PC-9 (cell line): ENCODE data around the gene ROR2. TPM values are rescaled to one million over a fixed set of nuclear protein-coding genes. Genes with fewer than 3 reads are reported as not detected.

Source experiments
- BruUV-seq: library from RNA; stranded (reverse); fragments of 400-500 nt; replicated peaks from 2 replicates; lab custom pipeline; 2021; lab: Mats Ljungman, UMichigan
- CTCF ChIA-PET: fragments of 300-600 bp; sonication (Branson Sonifier 250); formaldehyde crosslinking; loops from one replicate; lab custom pipeline; 2022; ENCODE audit warnings: antibody characterized with exemption; lab: Charles Lee
- POLR2A ChIA-PET: fragments of 300-600 bp; sonication (Branson Sonifier 250); formaldehyde crosslinking; loops from one replicate; lab custom pipeline; 2022; ENCODE audit warnings: antibody characterized with exemption; ENCODE audit not compliant: unreplicated experiment; lab: Charles Lee
- DNase-seq, 2 experiments: peaks; one replicate each; pipeline versions ENCODE4 v3.0.0 to v3.0.0-alpha.2; 2015 to 2022; ENCODE audit warnings: mixed read lengths in 1 of 2
- H2AFZ ChIP-seq: fragments of 200-600 bp; sonication (generic); 2 replicates; pipeline ENCODE4 v1.8.1; 2017; ENCODE audit warnings: antibody characterized with exemption
- H3F3A ChIP-seq: fragments of 200-600 bp; sonication (generic); 2 replicates; pipeline ENCODE4 v1.8.1; 2017; ENCODE audit warnings: antibody characterized with exemption, mild to moderate bottlenecking, low read depth; ENCODE audit not compliant: insufficient read depth
- H3K27ac ChIP-seq: fragments of 200-600 bp; sonication (generic); 2 replicates; pipeline ENCODE4 v1.6.1; 2016; ENCODE audit warnings: mixed run types
- H3K27me3 ChIP-seq: fragments of 200-600 bp; sonication (generic); 2 replicates; pipeline ENCODE4 v1.6.1; 2016; ENCODE audit warnings: low read depth, mixed run types; ENCODE audit not compliant: insufficient read depth
- H3K36me3 ChIP-seq: fragments of 200-600 bp; sonication (generic); 2 replicates; pipeline ENCODE4 v1.6.1; 2016; ENCODE audit warnings: low read depth, mixed run types
- H3K4me1 ChIP-seq: fragments of 200-600 bp; sonication (generic); replicated peaks from 2 replicates; pipeline ENCODE4 v1.6.1; 2016; ENCODE audit warnings: mixed run types; ENCODE audit not compliant: insufficient read depth
- H3K4me2 ChIP-seq: fragments of 200-600 bp; sonication (generic); 2 replicates; pipeline ENCODE4 v1.6.1; 2017; ENCODE audit warnings: mixed run types
- H3K4me3 ChIP-seq: fragments of 200-600 bp; sonication (generic); 2 replicates; pipeline ENCODE4 v1.6.1; 2016; ENCODE audit warnings: mixed run types
- H3K79me2 ChIP-seq: fragments of 200-600 bp; sonication (generic); 2 replicates; pipeline ENCODE4 v1.6.1; 2017; ENCODE audit warnings: low read depth, mixed run types
- H3K9me2 ChIP-seq: fragments of 200-600 bp; sonication (generic); 2 replicates; pipeline ENCODE4 v1.8.1; 2017; ENCODE audit warnings: mild to moderate bottlenecking; ENCODE audit not compliant: insufficient read depth
- H3K9me3 ChIP-seq: fragments of 200-600 bp; sonication (generic); 2 replicates; pipeline ENCODE4 v1.8.1; 2016; ENCODE audit warnings: low read depth; ENCODE audit not compliant: insufficient read depth
- H4K20me1 ChIP-seq: fragments of 200-600 bp; sonication (generic); 2 replicates; pipeline ENCODE4 v1.8.1; 2017; ENCODE audit not compliant: insufficient read depth
- EZH2 ChIP-seq: fragments of 200-600 bp; sonication (generic); IDR thresholded peaks from 2 replicates; pipeline ENCODE4 v1.8.0; 2017; ENCODE audit warnings: antibody characterized with exemption, low read depth
- intact Hi-C: fragments of 100-400 bp; cut with micrococcal nuclease; formaldehyde crosslinking; loops from one replicate; pipeline ENCODE4 v1.10.0; 2022; ENCODE audit not compliant: unreplicated experiment
- total RNA-seq: library from RNA; stranded (reverse); gene quantifications from 2 replicates; pipeline ENCODE4 v1.2.3, GENCODE V29; 2021
- TF ChIP-seq, protein P1 (sequence below): fragments of 200-600 bp; sonication (generic); conservative IDR thresholded peaks from 2 replicates; pipeline ENCODE4 v1.6.1; 2017; ENCODE audit warnings: mixed run types, antibody characterized with exemption, mild to moderate bottlenecking, moderate library complexity

Gene ROR2
- total RNA-seq, 1 experiment from 2014 or later, result not detected

GRCh38 chr9:91803151-91803940 is 146.7 kb downstream of the ROR2 start:
- ChIA-PET POLR2A (no interaction called here), CTCF (no interaction called here)
- Histone ChIP-seq H3F3A (peaks cover 5% of the 10 kb centered on the region; the same call in 1 of the 2 replicates), H3K9me2 (no peaks in the 10 kb centered on the region), H3K27me3 (peaks cover 70% of the 10 kb centered on the region), H4K20me1 (no peaks in the 10 kb centered on the region), H2AFZ (no peak overlapping the region), H3K36me3 (no peaks in the 10 kb centered on the region), H3K79me2 (no peaks in the 10 kb centered on the region), H3K4me1 (peaks cover 10% of the 10 kb centered on the region; the same call in 1 of the 2 replicates), H3K4me3 (no peak overlapping the region), H3K4me2 (no peak overlapping the region), H3K9me3 (no peaks in the 10 kb centered on the region), H3K27ac (no peak overlapping the region)
- TF ChIP-seq EZH2, result no peak
- TF ChIP-seq, protein P1, sequence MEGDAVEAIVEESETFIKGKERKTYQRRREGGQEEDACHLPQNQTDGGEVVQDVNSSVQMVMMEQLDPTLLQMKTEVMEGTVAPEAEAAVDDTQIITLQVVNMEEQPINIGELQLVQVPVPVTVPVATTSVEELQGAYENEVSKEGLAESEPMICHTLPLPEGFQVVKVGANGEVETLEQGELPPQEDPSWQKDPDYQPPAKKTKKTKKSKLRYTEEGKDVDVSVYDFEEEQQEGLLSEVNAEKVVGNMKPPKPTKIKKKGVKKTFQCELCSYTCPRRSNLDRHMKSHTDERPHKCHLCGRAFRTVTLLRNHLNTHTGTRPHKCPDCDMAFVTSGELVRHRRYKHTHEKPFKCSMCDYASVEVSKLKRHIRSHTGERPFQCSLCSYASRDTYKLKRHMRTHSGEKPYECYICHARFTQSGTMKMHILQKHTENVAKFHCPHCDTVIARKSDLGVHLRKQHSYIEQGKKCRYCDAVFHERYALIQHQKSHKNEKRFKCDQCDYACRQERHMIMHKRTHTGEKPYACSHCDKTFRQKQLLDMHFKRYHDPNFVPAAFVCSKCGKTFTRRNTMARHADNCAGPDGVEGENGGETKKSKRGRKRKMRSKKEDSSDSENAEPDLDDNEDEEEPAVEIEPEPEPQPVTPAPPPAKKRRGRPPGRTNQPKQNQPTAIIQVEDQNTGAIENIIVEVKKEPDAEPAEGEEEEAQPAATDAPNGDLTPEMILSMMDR, result no peak
- intact Hi-C loops, result no loop called here
- no peak for DNase-seq
- no TSS peak for BruUV-seq

DNA sequence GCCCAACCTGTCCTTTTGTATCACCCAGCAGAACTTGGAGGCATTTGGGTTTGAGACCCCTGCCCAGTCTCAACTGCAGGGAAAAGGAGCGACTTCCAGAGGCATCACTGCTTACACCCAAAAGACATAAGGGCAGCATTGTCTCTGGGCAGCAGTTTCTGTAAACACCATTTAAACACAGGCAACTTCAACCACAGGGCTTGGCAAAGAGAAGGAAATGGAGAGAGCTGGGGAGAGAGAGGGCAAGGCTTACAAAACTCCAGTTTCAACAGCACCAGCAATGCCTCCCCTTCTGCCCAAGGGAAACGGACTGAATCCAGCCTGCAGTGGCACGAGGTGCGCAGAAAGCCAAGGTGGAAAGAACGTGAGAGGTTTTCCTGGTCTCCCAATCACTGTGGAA is 147.6 kb downstream of the ROR2 start:
- peaks cover 10% of the 10 kb centered on the region; the same call in 1 of the 2 replicates for H3K4me1 ChIP-seq
- intact Hi-C loops, result no loop called here
- POLR2A ChIA-PET, result no interaction called here
- no peaks in the 10 kb centered on the region for H3K79me2 ChIP-seq
- H3K4me2 ChIP-seq, result no peak overlapping the region
- no peaks in the 10 kb centered on the region for H3K9me3 ChIP-seq
- CTCF ChIA-PET, result no interaction called here
- peaks cover 61% of the 10 kb centered on the region for H3K27me3 ChIP-seq
- H3K36me3 ChIP-seq, result no peaks in the 10 kb centered on the region
- H3K4me3 ChIP-seq, result no peak overlapping the region
- TF ChIP-seq, protein P1, result no peak
- TF ChIP-seq EZH2, result no peak
- peaks cover 5% of the 10 kb centered on the region; the same call in 1 of the 2 replicates for H3F3A ChIP-seq
- DNase-seq, result no peak
- no peaks in the 10 kb centered on the region for H3K9me2 ChIP-seq
- no peak overlapping the region for H2AFZ ChIP-seq
- no peak overlapping the region for H3K27ac ChIP-seq
- BruUV-seq, result no TSS peak
- no peaks in the 10 kb centered on the region for H4K20me1 ChIP-seq

GRCh38 chr9:91800473-91801030 is 149.5 kb downstream of the ROR2 start:
- Histone ChIP-seq H4K20me1 (no peaks in the 10 kb centered on the region), H3K4me1 (peaks cover 16% of the 10 kb centered on the region; the same call in 1 of the 2 replicates), H3K4me2 (no peak overlapping the region), H3K27ac (no peak overlapping the region), H2AFZ (no peak overlapping the region), H3K27me3 (peaks cover 46% of the 10 kb centered on the region), H3K9me3 (no peaks in the 10 kb centered on the region), H3K4me3 (no peak overlapping the region), H3K36me3 (no peaks in the 10 kb centered on the region), H3F3A (peaks cover 13% of the 10 kb centered on the region), H3K9me2 (no peaks in the 10 kb centered on the region), H3K79me2 (no peaks in the 10 kb centered on the region)
- ChIA-PET POLR2A (no interaction called here), CTCF (no interaction called here)
- no peak for DNase-seq
- no peak for TF ChIP-seq EZH2
- TF ChIP-seq, protein P1, result no peak
- intact Hi-C loops, result no loop called here
- no TSS peak for BruUV-seq
